HCT116 (cell line): ENCODE measurements around the gene GNAS-AS1. TPM values are rescaled to one million over a fixed set of nuclear protein-coding genes. Genes with fewer than 3 reads are reported as not detected.

ENCODE experiments used
- ATAC-seq: fragments of 200-7000 bp; cut with Tn5 transposase; 2 replicates; pipeline ENCODE4 v1.9.1; 2020; ENCODE audit warnings: mild to moderate bottlenecking, moderate library complexity
- BruUV-seq: library from RNA; stranded (reverse); fragments of 400-500 nt; replicated peaks from 2 replicates; lab custom pipeline; 2021; lab: Mats Ljungman, UMichigan
- CTCF ChIA-PET: fragments of 300-600 bp; sonication (Branson Sonifier 250); formaldehyde crosslinking; loops from one replicate; lab custom pipeline; 2021; ENCODE audit warnings: antibody characterized with exemption; lab: Charles Lee
- POLR2A ChIA-PET: fragments of 300-600, 350-600 bp; sonication (Branson Sonifier 250); formaldehyde crosslinking; loops from one replicate; lab custom pipeline; 2021; ENCODE audit warnings: antibody characterized with exemption; lab: Charles Lee
- RAD21 ChIA-PET, 2 experiments: fragments of 300-600 bp; sonication (Branson Sonifier 250); formaldehyde crosslinking; loops; one replicate each; lab custom pipeline; 2023; ENCODE audit warnings: low total read pairs in 2 of 2; ENCODE audit not compliant: uncharacterized antibody in 2 of 2, unreplicated experiment in 2 of 2, low non-redundant PET in 1 of 2; lab: Charles Lee
- DNase-seq: peaks from one replicate; pipeline ENCODE4 v3.0.0-alpha.2; 2010; ENCODE audit warnings: low read depth, low spot score
- H2AFZ ChIP-seq: fragments of 200-600 bp; shearing (Covaris generic), sonication (generic); 2 replicates; pipeline ENCODE4 v1.6.1; 2017; ENCODE audit warnings: low read depth, mixed run types, mixed read lengths, antibody characterized with exemption, low read length; ENCODE audit not compliant: poor library complexity, severe bottlenecking
- H3K27ac ChIP-seq: 2 replicates; pipeline ENCODE4 v1.5.1; 2012; ENCODE audit warnings: low read depth, low read length
- H3K27me3 ChIP-seq: fragments of 200-600 bp; sonication (generic); 2 replicates; pipeline ENCODE4 v1.6.1; 2016; ENCODE audit warnings: mixed run types, low read length, mixed read lengths; ENCODE audit not compliant: insufficient read depth
- H3K36me3 ChIP-seq, 2 experiments: fragments of 200-500 bp in 1 of 2; fragments of 200-600 bp in 1 of 2; sonication (Bioruptor generic) in 1 of 2; sonication (generic) in 1 of 2; 2 replicates each; pipeline versions ENCODE4 v1.5.1 to v1.6.1; 2014 to 2016; ENCODE audit warnings: low read length in 2 of 2, inconsistent platforms in 1 of 2, mixed read lengths in 1 of 2, mixed run types in 1 of 2; ENCODE audit not compliant: insufficient read depth in 2 of 2, control insufficient read depth in 1 of 2
- H3K4me1 ChIP-seq, 2 experiments: fragments of 200-600 bp in 1 of 2; sonication (generic) in 1 of 2; 2 replicates each; pipeline versions ENCODE4 v1.5.1 to v1.6.1; 2012 to 2017; ENCODE audit warnings: low read length in 2 of 2, inconsistent platforms in 1 of 2, mild to moderate bottlenecking in 1 of 2, mixed read lengths in 1 of 2, mixed run types in 1 of 2, moderate library complexity in 1 of 2; ENCODE audit not compliant: insufficient read depth in 2 of 2, control insufficient read depth in 1 of 2
- H3K4me2 ChIP-seq: fragments of 200-600 bp; sonication (generic); 2 replicates; pipeline ENCODE4 v1.6.1; 2017; ENCODE audit warnings: mixed run types, low read length, mixed read lengths
- H3K4me3 ChIP-seq, 2 experiments: fragments of 200-600 bp in 1 of 2; sonication (generic) in 1 of 2; replicated peaks in 1 of 2; 2 replicates each; pipeline ENCODE4 v1.5.1; 2011 to 2016; ENCODE audit warnings: low read length in 2 of 2, control low read depth in 1 of 2, low read depth in 1 of 2, mild to moderate bottlenecking in 1 of 2, mixed read lengths in 1 of 2, mixed run types in 1 of 2
- H3K79me2 ChIP-seq: fragments of 200-600 bp; sonication (generic); 2 replicates; pipeline ENCODE4 v1.6.1; 2017; ENCODE audit warnings: mild to moderate bottlenecking, mixed run types, low read length, moderate library complexity, mixed read lengths; ENCODE audit not compliant: insufficient read depth
- H3K9ac ChIP-seq: fragments of 200-600 bp; sonication (generic); 2 replicates; pipeline ENCODE4 v1.6.1; 2016; ENCODE audit warnings: low read length, mixed read lengths
- H3K9me2 ChIP-seq: fragments of 200-600 bp; sonication (generic), shearing (Covaris generic); 2 replicates; pipeline ENCODE4 v1.6.1; 2017; ENCODE audit warnings: mixed run types, mild to moderate bottlenecking, moderate library complexity; ENCODE audit not compliant: insufficient read depth
- H3K9me3 ChIP-seq, 2 experiments: fragments of 200-500 bp in 1 of 2; fragments of 200-600 bp in 1 of 2; sonication (Bioruptor generic) in 1 of 2; sonication (generic) in 1 of 2; 2 replicates each; pipeline ENCODE4 v1.6.1; 2014 to 2017; ENCODE audit warnings: low read length in 2 of 2, mixed read lengths in 2 of 2, inconsistent platforms in 1 of 2, low read depth in 1 of 2, mild to moderate bottlenecking in 1 of 2, mixed run types in 1 of 2, moderate library complexity in 1 of 2; ENCODE audit not compliant: control insufficient read depth in 1 of 2, insufficient read depth in 1 of 2
- H4K20me1 ChIP-seq: fragments of 200-600 bp; sonication (generic), shearing (Covaris generic); 2 replicates; pipeline ENCODE4 v1.6.1; 2017; ENCODE audit warnings: mixed run types, mild to moderate bottlenecking, moderate library complexity; ENCODE audit not compliant: insufficient read depth
- CEBPB ChIP-seq: IDR thresholded peaks from 2 replicates; pipeline ENCODE4 v1.6.1; 2012; ENCODE audit warnings: low read depth
- EGR1 ChIP-seq: IDR thresholded peaks from 2 replicates; pipeline ENCODE4 v1.6.1; 2012; ENCODE audit warnings: low read depth
- EZH2 ChIP-seq: fragments of 200-600 bp; sonication (generic); IDR thresholded peaks from 2 replicates; pipeline ENCODE4 v1.6.1; 2017; ENCODE audit warnings: antibody characterized with exemption, mixed run types
- EZH2phosphoT487 ChIP-seq: fragments of 200-600 bp; IDR thresholded peaks from 2 replicates; pipeline ENCODE4 v1.6.1; 2018; ENCODE audit warnings: antibody characterized with exemption, borderline replicate concordance
- FOSL1 ChIP-seq: IDR thresholded peaks from 2 replicates; pipeline ENCODE4 v1.6.1; 2012; ENCODE audit warnings: low read depth
- JUND ChIP-seq: IDR thresholded peaks from 2 replicates; pipeline ENCODE4 v1.6.1; 2012
- SIN3A ChIP-seq: IDR thresholded peaks from 2 replicates; pipeline ENCODE4 v1.6.1; 2012; ENCODE audit warnings: low read depth
- SP1 ChIP-seq: IDR thresholded peaks from 2 replicates; pipeline ENCODE4 v1.6.1; 2012; ENCODE audit warnings: low read depth
- SRF ChIP-seq: IDR thresholded peaks from 2 replicates; pipeline ENCODE4 v1.6.1; 2012; ENCODE audit warnings: low read depth
- TCF7L2 ChIP-seq: IDR thresholded peaks from 2 replicates; pipeline ENCODE4 v1.7.0; 2011; ENCODE audit warnings: borderline replicate concordance, inconsistent platforms; ENCODE audit not compliant: insufficient read depth, insufficient read length; ENCODE audit errors: extremely low read depth
- YY1 ChIP-seq: IDR thresholded peaks from 2 replicates; pipeline ENCODE4 v1.6.1; 2011; ENCODE audit warnings: low read length, low read depth, moderate library complexity, mild to moderate bottlenecking; ENCODE audit not compliant: insufficient replicate concordance; ENCODE audit errors: extremely low read depth
- ZFX ChIP-seq: fragments of 450-650 bp; IDR thresholded peaks from 2 replicates; pipeline ENCODE4 v1.6.1; 2017
- ZNF274 ChIP-seq: fragments of 200-500 bp; sonication (Bioruptor generic); IDR thresholded peaks from 2 replicates; pipeline ENCODE4 v1.6.1; 2014; ENCODE audit warnings: mild to moderate bottlenecking, low read depth, low read length, inconsistent platforms
- intact Hi-C: fragments of 100-400 bp; cut with micrococcal nuclease; formaldehyde crosslinking; loops from 2 replicates; pipeline ENCODE4 v1.10.0; 2022
- total RNA-seq: library from RNA; stranded (reverse); gene quantifications from one replicate; pipeline ENCODE4 v1.2.1, GENCODE V29; 2021; ENCODE audit not compliant: unreplicated experiment
- TF ChIP-seq, protein P1 (sequence below), 3 experiments: fragments of 200-600 bp in 1 of 3; sonication (generic) in 1 of 3; IDR thresholded peaks in 2 of 3; conservative IDR thresholded peaks in 1 of 3; 2 replicates each; pipeline ENCODE4 v1.5.1; 2012 to 2017; ENCODE audit warnings: low read depth in 2 of 3, low read length in 2 of 3, antibody characterized with exemption in 1 of 3, borderline replicate concordance in 1 of 3, control low read depth in 1 of 3, mild to moderate bottlenecking in 1 of 3, mixed read lengths in 1 of 3, mixed run types in 1 of 3, moderate library complexity in 1 of 3; ENCODE audit not compliant: insufficient read depth in 1 of 3
- TF ChIP-seq, protein P2 (sequence below): IDR thresholded peaks from 2 replicates; pipeline ENCODE4 v1.6.1; 2012

GNAS-AS1 gene
- total RNA-seq, 1 experiment from 2014 or later, result not detected

DNA sequence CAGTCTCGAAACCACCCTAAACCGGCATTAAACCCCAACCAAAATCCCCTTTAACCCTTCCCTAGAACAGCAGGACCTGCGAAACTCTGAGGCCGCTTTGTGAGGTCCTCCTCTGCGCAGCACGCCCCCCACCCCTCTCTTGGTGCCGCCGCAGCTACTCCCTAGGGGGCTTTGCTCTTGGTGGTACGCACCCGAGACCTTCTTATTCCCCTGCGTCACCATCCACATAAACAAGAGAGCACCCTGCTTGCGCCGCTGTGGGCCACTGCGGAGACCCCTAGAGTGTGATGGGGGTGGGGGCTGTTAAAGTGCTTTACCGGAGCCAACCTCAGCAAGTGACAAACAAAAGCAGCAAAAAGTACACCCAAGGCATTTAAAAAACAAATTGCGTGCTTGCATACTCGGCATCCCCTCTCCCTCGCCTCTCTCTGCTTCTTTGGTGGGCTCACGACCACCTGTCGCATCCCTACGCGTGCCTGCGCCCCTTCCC is 1.3 kb upstream of the GNAS-AS1 start:
- DNase-seq (no peak), ATAC-seq (no peak)
- Histone ChIP-seq H3K27ac (no peak overlapping the region), H3K36me3 (no peaks in the 10 kb centered on the region), H3K4me2 (no peak overlapping the region), H4K20me1 (no peaks in the 10 kb centered on the region)
- BruUV-seq, result no TSS peak
- TF ChIP-seq SIN3A (no peak), YY1 (no peak)
- TF ChIP-seq, all 23 proteins: peak for 0
- CTCF ChIA-PET, result interaction anchor here (1.0 kb wide), 1 partner anchor 371 kb away, joined by 4 read pairs; no protein-coding TSS in a partner anchor
- POLR2A ChIA-PET, result no interaction called here
- Histone ChIP-seq H3K9me2 (no peaks in the 10 kb centered on the region), H3K4me1 (no peaks in the 10 kb centered on the region), H3K9ac (no peak overlapping the region), H3K4me3 (no peak overlapping the region), H3K27me3 (peaks cover 18% of the 10 kb centered on the region; the same call in 1 of the 2 replicates), H2AFZ (no peak overlapping the region), H3K79me2 (no peaks in the 10 kb centered on the region), H3K9me3 (no peaks in the 10 kb centered on the region)
- RAD21 ChIA-PET, result no interaction called here
- intact Hi-C loops, result no loop called here

DNA sequence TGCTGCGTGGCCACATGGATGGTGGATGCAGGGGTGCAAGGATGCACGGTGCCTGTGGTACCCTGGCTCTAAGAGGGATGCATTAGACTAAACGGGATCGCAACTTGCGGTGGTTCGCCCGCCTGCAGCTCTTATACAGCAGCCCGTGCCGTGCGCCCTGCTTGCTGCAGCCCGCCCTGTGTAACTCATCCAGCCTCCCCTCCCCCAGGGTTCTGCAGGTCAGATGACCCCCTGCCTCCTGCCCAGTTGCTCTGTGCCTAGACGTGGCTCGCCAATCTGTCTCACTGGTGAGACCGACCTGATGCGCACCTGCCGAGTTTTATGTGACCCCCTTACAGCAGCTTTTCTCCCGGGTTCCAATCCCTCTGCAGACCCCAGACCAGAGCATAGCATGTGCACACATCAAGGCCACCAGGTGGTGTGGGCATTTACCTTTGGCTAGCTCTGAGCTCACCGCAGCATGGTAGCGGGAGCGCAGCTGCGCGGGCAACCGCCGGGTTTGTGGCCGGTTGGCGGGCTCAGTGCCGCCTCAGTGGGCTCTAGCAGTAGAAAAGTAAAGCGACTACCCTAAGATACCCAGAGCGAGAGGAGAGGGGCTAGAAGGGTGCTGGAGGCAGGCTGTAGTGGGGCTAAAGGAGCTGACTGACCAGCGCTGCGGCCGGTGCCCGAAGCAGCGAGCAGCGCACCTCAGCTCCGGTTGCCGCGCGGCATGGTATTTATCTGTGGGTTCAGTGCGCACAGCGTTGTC is 693 bp upstream of the GNAS-AS1 start:
- intact Hi-C loops, result no loop called here
- POLR2A ChIA-PET, result no interaction called here
- RAD21 ChIA-PET, result no interaction called here
- TF ChIP-seq, protein P1, sequence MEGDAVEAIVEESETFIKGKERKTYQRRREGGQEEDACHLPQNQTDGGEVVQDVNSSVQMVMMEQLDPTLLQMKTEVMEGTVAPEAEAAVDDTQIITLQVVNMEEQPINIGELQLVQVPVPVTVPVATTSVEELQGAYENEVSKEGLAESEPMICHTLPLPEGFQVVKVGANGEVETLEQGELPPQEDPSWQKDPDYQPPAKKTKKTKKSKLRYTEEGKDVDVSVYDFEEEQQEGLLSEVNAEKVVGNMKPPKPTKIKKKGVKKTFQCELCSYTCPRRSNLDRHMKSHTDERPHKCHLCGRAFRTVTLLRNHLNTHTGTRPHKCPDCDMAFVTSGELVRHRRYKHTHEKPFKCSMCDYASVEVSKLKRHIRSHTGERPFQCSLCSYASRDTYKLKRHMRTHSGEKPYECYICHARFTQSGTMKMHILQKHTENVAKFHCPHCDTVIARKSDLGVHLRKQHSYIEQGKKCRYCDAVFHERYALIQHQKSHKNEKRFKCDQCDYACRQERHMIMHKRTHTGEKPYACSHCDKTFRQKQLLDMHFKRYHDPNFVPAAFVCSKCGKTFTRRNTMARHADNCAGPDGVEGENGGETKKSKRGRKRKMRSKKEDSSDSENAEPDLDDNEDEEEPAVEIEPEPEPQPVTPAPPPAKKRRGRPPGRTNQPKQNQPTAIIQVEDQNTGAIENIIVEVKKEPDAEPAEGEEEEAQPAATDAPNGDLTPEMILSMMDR (IDR thresholded peaks at IDR 0.05 in 2 of 3, conservative IDR thresholded peaks at IDR 0.05 in 1 of 3; ENCODE audit: borderline replicate concordance in 1 of 3, insufficient read depth in 1 of 3, low read depth in 2 of 3, low read length in 2 of 3), result no peak
- TF ChIP-seq EZH2phosphoT487 (no peak), SP1 (no peak), SRF (no peak), CEBPB (no peak), EGR1 (no peak), ZNF274 (no peak), TCF7L2 (no peak), FOSL1 (no peak), ZFX (no peak), EZH2 (no peak), JUND (no peak)
- TF ChIP-seq, protein P2, sequence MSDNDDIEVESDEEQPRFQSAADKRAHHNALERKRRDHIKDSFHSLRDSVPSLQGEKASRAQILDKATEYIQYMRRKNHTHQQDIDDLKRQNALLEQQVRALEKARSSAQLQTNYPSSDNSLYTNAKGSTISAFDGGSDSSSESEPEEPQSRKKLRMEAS, result no peak
- no peak overlapping the region for H3K4me2 ChIP-seq
- no peaks in the 10 kb centered on the region for H3K4me1 ChIP-seq
- no peaks in the 10 kb centered on the region for H3K36me3 ChIP-seq
- H3K27me3 ChIP-seq, result peaks cover 17% of the 10 kb centered on the region; the same call in 1 of the 2 replicates
- no peaks in the 10 kb centered on the region for H4K20me1 ChIP-seq
- BruUV-seq, result no TSS peak
- H3K9me3 ChIP-seq, result no peaks in the 10 kb centered on the region
- no peak overlapping the region for H3K9ac ChIP-seq
- H3K79me2 ChIP-seq, result no peaks in the 10 kb centered on the region
- CTCF ChIA-PET, result no interaction called here
- no peak overlapping the region for H2AFZ ChIP-seq
- no peak overlapping the region for H3K27ac ChIP-seq
- ATAC-seq (no peak), DNase-seq (no peak)
- H3K4me3 ChIP-seq, result no peak overlapping the region
- H3K9me2 ChIP-seq, result no peaks in the 10 kb centered on the region
